ENCODE measurements around the gene BRPF1.

DNA sequence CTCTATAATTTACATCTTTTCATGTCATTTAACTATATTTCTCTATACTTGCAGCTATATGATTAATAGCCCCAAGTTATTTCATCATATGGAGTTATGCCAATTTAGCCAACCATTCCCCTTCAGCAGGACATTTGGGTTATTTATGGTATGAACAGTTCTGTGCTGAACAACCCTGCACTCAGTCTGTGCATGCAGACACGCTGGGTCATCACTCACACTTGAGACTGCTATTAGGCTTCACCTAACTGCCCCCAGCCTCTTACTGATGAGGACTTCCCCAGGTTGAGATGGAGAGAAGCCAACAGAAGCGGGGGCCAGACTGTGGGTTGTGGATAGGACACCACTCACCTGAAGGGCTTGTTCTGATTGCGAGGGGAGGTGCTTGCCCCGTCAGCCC lies 53.4 kb downstream of the BRPF1 start:
- TF ChIP-seq, protein P1, sequence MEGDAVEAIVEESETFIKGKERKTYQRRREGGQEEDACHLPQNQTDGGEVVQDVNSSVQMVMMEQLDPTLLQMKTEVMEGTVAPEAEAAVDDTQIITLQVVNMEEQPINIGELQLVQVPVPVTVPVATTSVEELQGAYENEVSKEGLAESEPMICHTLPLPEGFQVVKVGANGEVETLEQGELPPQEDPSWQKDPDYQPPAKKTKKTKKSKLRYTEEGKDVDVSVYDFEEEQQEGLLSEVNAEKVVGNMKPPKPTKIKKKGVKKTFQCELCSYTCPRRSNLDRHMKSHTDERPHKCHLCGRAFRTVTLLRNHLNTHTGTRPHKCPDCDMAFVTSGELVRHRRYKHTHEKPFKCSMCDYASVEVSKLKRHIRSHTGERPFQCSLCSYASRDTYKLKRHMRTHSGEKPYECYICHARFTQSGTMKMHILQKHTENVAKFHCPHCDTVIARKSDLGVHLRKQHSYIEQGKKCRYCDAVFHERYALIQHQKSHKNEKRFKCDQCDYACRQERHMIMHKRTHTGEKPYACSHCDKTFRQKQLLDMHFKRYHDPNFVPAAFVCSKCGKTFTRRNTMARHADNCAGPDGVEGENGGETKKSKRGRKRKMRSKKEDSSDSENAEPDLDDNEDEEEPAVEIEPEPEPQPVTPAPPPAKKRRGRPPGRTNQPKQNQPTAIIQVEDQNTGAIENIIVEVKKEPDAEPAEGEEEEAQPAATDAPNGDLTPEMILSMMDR (IDR thresholded peaks at IDR 0.05; ENCODE audit: insufficient read depth, low read depth, low read length), result no peak
- no peak for TF ChIP-seq EZH2 (IDR thresholded peaks at IDR 0.05; ENCODE audit: insufficient read depth, low read length)

Data from astrocyte (in vitro differentiated cells and primary cell).